ENCODE data around the gene LMNTD2. TPM values are rescaled to one million over a fixed set of nuclear protein-coding genes. Genes with fewer than 3 reads are reported as not detected.
A peak's percentile ranks its signal among the peaks of the same experiment; 100 is the strongest.

LMNTD2 gene
- total RNA-seq, result 10 to 100 TPM in 3 of 4 donors, 1 to 10 TPM in 1; 6.6 to 32.9 (median 14.1) TPM

GRCh38 chr11:560305-561147 is at the start of gene LMNTD2, which contains the start of gene RASSF7:
LMNTD2 (minus strand) TSS chr11:560738; CDS start chr11:560716, 22 bp downstream.
RASSF7 (plus strand) TSS chr11:560970; CDS start chr11:561769, 799 bp downstream.
- Histone ChIP-seq H3K4me3 (peak within 1 kb of the TSS; percentile 90 to 98 (median 96)), H3K27ac (peak within 1 kb of the TSS; percentile 87 to 99 (median 97)), H3K36me3 (peaks cover 0 to 12% (median 0%) of the 10 kb centered on the region in 3 donors), H3K4me1 (peaks cover 0 to 32% (median 23%) of the 10 kb centered on the region in 4 donors), H3K9me3 (no peaks in the 10 kb centered on the region), H3K27me3 (peaks cover 0 to 5% of the 10 kb centered on the region in 2 donors)
- peak; percentile 98 for DNase-seq
- peak; percentile 73 to 89 for TF ChIP-seq POLR2A (IDR thresholded peaks at IDR 0.05)
- no peak for TF ChIP-seq CTCF (IDR thresholded peaks at IDR 0.05)

DNA sequence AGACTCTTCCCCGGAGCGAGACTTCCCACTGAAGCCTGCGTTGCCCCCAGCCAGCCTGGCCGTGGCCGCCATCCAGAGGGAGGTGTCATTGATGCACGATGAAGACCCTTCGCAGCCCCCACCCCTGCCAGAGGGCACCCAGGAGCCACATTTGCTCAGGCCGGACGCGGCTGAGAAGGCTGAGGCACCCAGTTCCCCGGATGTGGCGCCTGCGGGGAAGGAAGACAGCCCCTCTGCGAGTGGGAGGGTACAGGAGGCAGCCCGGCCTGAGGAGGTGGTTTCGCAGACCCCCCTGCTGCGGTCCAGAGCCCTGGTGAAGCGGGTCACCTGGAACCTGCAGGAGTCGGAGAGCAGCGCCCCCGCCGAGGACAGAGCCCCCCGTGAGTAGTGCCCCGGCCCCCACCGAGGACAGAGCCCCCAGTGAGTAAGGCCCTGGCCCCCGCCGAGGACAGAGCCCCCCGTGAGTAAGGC is 48.8 kb upstream of the LMNTD2 start:
- H3K36me3 ChIP-seq, result peaks cover 0 to 90% (median 7%) of the 10 kb centered on the region in 3 donors
- no peak overlapping the region for H3K4me3 ChIP-seq
- no peaks in the 10 kb centered on the region for H3K27me3 ChIP-seq
- H3K27ac ChIP-seq, result no peak overlapping the region
- H3K4me1 ChIP-seq, result peaks cover 8 to 33% (median 12%) of the 10 kb centered on the region in 4 donors
- H3K9me3 ChIP-seq, result no peaks in the 10 kb centered on the region
- TF ChIP-seq POLR2A (IDR thresholded peaks at IDR 0.05) (no peak), CTCF (IDR thresholded peaks at IDR 0.05) (no peak)
- peak in 1 of 3 donors; percentile 41 for DNase-seq

DNA sequence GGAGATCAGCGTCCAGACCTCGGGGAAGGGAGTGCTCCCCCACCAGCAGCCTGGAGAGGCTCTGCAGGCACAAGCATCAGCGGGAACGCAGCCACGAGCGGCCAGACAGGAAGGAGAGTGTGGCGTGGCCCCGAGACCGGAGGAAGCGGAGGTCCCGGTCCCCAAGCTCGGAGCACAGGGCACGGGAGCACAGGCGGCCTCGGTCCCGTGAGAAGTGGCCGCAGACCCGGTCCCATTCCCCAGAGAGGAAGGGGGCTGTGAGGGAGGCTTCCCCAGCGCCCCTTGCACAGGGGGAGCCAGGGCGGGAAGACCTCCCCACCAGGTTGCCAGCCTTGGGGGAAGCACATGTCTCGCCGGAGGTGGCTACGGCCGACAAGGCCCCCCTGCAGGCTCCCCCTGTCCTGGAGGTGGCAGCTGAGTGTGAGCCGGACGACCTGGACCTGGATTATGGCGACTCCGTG is 48.3 kb upstream of the LMNTD2 start:
- no peaks in the 10 kb centered on the region for H3K9me3 ChIP-seq
- DNase-seq, result peak in 1 of 3 donors; percentile 47
- H3K36me3 ChIP-seq, result peaks cover 0 to 96% (median 7%) of the 10 kb centered on the region in 3 donors
- H3K4me3 ChIP-seq, result no peak overlapping the region
- H3K27me3 ChIP-seq, result no peaks in the 10 kb centered on the region
- H3K4me1 ChIP-seq, result peaks cover 2 to 28% (median 8%) of the 10 kb centered on the region in 4 donors
- no peak overlapping the region for H3K27ac ChIP-seq
- TF ChIP-seq POLR2A (IDR thresholded peaks at IDR 0.05) (no peak), CTCF (IDR thresholded peaks at IDR 0.05) (no peak)

DNA sequence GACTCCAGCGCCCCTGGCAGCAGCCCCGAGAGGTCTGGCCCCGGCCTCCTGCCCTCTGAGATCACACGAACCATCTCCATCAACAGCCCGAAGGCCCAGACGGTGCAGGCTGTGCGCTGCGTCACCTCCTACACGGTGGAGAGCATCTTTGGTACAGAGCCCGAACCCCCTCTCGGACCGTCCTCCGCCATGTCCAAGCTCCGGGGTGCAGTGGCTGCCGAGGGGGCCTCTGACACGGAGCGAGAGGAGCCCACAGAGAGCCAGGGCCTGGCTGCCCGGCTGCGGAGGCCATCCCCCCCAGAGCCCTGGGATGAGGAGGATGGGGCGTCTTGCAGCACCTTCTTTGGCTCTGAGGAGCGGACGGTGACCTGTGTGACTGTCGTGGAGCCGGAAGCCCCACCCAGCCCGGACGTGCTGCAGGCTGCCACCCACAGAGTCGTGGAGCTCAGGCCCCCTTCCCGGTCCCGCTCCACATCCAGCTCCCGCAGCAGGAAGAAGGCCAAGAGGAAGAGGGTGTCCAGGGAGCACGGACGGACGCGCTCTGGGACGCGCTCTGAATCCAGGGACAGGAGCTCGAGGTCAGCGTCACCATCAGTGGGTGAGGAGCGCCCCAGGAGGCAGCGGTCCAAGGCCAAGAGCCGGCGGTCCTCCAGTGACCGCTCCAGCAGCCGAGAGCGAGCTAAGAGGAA is 47.6 kb upstream of the LMNTD2 start:
- no peaks in the 10 kb centered on the region for H3K27me3 ChIP-seq
- H3K27ac ChIP-seq, result no peak overlapping the region
- H3K9me3 ChIP-seq, result no peaks in the 10 kb centered on the region
- H3K4me3 ChIP-seq, result no peak overlapping the region
- no peak for TF ChIP-seq POLR2A (IDR thresholded peaks at IDR 0.05)
- TF ChIP-seq CTCF (IDR thresholded peaks at IDR 0.05), result no peak
- peaks cover 0 to 100% (median 7%) of the 10 kb centered on the region in 3 donors for H3K36me3 ChIP-seq
- peaks cover 0 to 22% (median 4%) of the 10 kb centered on the region in 4 donors for H3K4me1 ChIP-seq
- peak in 1 of 3 donors; percentile 44 for DNase-seq

DNA sequence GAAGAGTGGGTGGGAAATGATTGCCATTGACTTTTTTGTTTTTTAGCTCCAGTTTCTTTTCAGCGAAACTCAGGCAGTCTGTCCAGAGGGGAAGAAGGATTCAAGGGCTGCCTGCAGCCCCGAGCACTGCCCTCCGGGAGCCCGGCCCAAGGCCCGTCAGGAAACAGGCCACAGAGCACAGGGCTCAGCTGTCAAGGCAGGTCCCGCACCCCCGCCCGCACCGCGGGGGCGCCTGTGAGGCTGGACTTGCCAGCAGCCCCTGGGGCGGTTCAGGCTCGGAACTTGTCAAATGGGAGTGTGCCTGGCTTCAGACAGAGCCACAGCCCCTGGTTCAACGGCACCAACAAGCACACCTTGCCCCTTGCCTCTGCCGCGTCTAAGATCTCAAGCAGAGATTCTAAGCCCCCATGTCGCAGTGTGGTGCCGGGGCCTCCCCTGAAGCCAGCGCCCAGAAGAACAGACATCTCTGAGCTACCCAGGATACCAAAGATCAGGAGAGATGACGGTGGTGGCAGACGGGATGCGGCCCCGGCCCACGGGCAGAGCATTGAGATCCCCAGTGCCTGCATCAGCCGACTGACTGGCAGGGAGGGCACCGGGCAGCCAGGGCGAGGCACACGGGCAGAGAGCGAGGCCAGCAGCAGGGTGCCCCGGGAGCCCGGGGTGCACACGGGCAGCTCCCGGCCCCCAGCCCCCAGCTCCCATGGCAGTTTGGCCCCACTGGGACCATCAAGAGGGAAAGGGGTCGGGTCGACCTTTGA is 46.7 kb upstream of the LMNTD2 start:
- H3K4me3 ChIP-seq, result no peak overlapping the region
- TF ChIP-seq POLR2A (IDR thresholded peaks at IDR 0.05) (no peak), CTCF (IDR thresholded peaks at IDR 0.05) (no peak)
- peaks cover 0 to 13% (median under 1%) of the 10 kb centered on the region in 4 donors for H3K4me1 ChIP-seq
- no peaks in the 10 kb centered on the region for H3K9me3 ChIP-seq
- peak in 1 of 3 donors; percentile 38 for DNase-seq
- H3K27ac ChIP-seq, result no peak overlapping the region
- H3K27me3 ChIP-seq, result no peaks in the 10 kb centered on the region
- H3K36me3 ChIP-seq, result peaks cover 0 to 100% (median 7%) of the 10 kb centered on the region in 3 donors
